GM21576 (cell line): ENCODE measurements around the gene UNC79.

Source experiments
- ATAC-seq: cut with Tn5 transposase; IDR thresholded peaks from one replicate; pipeline ENCODE4 v1.9.1; 2021; ENCODE audit warnings: mild to moderate bottlenecking, moderate library complexity; ENCODE audit not compliant: unreplicated experiment

UNC79 gene

DNA sequence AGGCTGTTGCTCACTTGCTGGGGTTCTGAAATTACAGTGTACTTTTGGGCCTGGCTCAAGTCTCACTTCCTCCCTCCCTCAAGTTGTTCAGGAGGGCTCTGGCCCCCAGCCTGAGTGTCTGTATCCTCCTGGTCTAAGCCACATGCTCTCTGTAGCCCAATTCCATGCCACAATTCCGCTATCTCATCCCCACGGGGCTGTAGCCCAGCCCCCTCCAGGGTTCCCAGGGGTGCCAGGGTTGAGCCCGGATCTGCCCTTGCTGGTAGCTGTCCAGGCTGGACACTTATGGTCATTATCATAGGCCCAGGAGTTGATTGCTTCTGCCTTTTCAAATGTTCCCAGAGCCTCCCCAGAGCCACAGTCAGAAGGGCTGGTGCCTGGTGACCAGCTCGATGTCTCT, 292.3 kb downstream of the UNC79 start:
- ATAC-seq, result no peak

DNA sequence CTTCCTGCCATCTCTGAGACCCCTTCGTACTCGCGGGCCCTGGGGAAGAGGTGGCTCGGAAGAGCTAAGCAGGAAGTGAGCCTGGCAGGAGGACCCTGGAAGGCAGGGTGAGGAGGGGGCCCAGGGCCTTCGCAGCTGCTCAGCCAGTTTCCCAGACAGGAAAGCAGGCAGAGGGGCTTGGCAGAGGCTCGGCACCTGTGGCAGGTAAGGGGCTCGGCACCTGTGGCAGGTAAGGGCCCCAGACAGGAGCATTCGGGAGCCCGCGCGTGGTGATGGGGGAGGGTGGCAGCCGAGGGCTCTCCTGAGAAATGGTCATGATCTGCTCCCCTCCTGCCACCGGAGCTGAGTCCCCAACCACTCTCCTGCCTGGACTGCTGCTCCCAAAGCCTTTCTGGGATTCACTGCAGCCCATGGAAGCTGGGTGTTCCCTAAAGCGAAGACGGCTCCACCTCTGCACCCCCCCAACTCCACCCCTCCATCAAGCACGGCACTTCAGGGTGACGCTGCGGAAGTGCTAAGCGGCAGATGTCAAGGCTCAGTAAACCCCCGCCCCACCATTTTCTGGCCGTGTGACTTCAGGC, 294.4 kb downstream of the UNC79 start:
- ATAC-seq, result no peak

DNA sequence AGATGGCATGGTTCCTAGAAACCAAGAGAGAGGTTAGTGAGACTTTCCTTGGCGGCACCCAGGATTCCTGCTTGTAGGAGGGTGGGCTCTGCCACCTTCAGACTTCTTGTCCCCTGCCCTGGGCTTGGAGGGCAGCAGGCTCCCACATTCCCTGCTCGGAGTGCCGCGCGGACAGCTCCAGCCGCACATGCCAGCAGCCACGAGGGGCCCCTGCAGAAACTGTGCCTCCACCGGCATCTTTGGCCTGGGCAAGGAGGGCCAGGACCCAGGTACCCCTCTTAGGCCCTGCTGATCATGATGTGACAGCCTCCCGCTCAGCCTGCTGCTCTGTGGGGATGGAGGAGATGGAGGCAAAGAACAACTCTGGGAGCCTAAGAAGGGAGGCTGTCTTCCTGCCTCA, 295.3 kb downstream of the UNC79 start:
- ATAC-seq, result no peak

DNA sequence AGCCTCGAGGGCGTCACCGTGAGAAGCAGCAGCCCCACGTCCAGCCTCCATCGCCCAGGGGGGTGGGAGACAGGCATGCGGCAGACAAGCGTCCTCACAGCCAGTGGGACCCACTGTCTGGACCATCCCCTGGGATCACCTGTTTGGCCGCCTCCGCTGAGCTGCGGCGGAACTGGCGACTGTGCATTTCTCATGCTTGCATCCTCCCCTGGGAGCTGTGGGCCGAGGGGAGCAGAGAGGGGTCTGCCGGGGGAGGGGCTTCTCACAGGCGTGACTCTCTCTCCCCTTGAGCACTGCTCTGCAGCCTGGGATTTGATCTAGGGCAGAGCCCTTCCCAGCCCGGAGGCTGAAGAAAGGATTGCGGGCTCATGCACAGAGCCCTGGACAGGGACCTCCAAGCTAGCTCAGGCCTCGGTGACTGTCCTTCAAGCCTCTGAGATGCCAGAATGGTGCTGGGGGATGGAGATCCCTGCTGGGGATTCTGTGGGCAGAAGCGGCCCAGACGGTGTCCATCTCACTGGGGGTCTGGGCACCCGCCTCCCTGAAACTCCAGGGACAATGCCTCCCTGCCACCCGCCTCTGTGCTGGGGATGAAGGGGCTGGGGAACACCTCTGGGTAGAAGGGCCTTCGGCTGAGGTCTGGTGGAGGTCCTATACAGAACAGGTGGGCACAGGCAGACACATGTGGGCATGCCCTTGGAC, 296.5 kb downstream of the UNC79 start:
- no peak for ATAC-seq

DNA sequence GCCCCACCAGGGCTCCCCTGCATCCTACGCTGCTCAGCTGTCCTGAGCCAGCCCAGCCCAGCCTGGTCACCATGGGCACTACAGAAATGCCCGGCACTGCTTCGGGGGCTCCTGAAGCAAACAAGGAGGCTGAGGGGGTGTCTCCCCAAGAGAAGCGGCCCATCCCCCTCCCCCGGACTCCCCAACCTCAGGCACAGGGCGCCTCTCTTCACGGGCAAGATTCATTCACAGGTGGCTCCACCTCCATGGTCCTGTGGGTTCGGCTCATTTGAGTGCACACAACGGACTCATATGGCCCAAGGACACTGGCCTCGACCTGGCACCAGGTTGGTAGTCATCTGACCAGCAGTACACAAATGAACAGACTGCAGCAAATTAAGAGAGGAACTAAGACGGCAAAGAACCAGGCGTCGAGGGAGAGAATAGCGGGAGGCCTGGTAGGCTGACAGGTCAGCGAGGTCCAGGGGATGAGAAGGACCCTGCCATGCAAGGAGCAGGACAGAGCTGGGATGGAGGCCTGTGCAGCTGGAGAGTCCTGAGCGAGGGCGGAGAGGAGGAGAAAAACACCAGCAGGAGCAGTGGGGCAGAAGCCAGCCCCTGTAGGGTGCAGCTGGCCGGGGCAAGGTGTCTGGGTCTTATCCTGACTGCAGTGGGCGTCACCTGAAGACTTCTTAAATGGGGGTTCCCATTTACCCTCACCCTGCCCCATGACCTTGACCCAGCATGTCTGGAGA, 297.3 kb downstream of the UNC79 start:
- no peak for ATAC-seq

DNA sequence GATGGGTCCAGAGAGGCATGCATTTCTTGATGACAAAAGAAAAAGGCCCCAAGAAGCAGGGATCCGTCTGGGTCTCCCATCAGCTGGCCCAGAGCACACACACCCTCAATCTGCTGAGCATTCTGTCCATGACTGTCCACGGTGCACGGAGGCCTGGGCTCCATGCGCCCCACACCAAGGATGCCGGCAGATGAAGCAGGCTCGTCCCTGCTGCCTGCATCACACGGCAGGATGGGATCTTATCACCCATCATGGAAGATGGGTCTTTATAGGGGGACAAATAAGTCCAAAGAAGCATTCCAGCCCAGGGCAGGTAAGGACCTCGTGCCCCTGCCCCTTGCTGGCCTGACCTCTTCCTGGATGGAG, 297.9 kb downstream of the UNC79 start:
- no peak for ATAC-seq

DNA sequence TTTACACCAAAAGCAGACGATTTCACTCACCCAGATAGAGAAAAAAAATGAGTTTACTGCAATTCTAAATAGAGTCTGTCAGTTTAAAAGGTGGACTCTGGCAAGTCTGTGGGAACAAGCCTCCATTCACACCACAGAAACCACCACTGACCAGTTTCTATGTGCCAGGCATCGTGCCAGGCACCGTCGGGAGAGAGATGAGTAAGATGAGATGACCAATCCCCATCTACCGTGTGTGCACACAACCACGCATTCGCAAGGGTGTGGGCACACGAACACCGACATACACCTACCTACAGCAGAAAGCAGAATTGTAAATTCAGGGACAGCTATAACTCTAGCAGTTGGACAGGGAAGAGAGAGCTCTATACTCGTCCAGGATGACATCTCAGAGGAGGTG, 299.3 kb downstream of the UNC79 start:
- ATAC-seq, result no peak

DNA sequence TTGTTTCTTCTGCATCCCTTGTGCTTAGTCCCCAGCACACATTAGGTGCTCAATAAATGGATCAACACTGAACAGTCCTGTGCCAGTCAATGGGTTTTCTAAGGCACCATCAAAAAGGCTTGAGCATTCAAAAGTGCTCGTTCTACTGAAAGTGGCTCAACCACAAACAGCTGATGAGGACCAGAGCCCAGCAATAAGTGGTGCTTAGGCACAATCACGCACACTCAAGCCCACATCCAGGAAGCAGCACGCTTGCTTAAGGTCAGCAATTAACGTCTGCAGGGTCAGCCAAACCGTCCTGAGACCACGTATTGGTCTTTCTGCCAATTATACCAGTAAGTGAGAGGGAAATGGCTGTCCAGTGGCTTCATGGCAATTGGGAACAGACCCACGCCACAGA, 301.0 kb downstream of the UNC79 start:
- no peak for ATAC-seq

DNA sequence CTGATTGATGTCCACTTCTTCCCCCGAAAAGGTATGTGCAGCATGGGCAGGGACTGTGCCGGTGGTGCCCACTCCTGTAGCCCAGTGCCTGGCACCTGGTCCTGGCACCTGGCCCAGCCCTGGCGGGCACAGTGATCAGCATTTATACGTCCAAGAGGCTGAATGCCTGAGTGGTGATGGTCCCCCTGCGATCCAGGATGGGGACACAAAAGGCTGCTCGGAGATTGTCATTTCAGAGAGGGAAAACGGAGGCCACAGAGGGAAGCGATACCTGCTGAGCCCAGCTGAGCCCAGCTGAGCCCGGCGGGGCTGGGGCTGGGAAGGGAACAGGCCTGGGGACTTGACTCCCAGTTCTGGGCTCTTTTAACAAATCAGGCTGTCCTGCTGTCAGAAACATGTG, 301.8 kb downstream of the UNC79 start:
- ATAC-seq, result no peak

DNA sequence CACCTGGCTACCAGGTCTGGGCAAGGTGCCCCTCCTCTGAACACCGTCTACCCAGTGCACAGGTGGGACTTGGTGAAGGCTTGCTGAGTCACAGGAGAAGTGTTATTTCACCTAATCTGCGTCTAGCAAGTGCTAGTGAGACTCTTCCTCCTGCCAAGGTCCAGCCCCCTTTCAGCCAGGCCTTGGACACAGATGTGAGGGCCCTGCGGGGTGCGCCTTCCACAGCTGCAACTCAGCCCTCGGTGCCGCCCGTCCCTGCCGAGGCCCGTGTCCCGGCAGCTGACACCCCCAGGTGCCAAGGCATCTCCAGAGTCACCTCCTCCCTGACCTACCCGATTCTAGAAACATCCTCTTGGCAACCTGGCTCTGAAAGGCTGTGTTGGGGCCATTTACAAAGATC, 302.5 kb downstream of the UNC79 start:
- ATAC-seq, result no peak

DNA sequence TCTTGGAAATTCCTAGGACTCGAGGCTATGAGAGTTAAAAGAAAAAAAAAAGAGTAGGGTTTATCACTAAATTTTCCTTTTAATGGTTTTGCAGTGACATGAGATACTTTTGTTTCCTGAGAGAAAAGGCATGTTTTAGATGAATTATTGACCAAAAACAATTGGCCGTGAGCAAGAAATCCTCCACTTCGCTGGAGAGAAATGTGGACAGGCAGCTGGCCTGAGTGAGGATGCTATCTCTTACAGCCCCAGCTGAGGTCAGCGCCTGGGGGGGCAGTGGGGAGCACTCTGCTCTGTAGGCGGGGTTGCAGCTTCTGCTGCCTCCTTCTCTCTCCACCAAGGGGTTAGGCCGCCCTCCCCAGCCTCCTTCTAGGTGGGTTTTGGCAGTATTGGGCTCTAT, 302.9 kb downstream of the UNC79 start:
- no peak for ATAC-seq

DNA sequence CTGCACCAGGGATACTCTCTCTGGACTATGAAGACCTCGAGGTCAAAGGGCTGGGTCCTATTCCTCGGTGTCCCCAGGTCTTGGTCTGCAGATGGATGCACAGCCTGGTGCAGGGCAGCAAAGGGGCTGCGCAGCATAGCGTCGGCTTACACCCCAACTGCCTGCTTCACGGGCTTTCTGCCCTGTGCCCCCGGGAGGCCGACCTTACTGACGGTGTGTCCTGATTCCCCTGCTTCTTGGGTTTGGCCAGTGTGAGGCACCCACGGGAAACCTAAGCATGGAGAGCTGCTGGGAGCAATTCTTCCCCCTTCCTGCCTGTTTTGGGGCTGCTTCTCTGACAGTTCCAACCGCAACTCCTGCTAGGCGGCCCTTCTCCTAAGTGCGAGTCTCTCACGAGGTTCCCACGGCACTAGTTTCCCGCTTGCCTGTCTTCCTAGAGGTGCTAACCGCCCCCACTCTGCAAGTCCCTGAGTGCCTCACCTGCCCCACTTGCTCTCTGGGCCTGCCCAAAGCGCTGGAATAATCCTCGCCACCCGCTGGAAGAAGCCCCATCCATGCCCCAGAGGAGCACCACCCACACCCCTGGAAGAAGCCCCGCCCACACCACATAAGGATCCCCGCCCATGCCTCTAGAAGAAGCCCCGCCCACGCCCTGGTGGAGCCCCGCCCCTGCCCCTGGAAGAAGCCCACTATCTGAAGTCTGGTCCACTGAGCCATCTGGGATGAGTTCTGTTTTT, 303.5 kb downstream of the UNC79 start:
- ATAC-seq, result no peak

DNA sequence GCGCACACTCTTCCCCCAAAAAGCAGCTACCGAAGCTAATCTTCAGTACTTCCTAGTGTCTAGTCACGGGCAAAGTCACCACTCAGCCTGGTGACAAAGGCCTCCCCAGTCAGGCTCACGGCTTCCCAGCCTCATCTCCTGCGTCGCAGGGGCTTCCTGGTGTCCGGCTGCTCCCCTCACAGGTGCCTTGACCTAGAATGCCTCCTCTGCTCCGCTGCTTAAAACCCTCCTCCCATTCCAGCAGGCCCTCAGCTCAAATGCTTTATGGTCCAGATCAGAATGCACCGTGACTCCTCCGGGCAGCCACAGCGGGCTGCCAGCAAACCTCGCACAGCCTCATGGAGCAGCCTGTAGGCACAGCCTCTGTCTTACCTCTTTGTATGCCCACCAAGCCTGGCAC, 304.5 kb downstream of the UNC79 start:
- no peak for ATAC-seq

DNA sequence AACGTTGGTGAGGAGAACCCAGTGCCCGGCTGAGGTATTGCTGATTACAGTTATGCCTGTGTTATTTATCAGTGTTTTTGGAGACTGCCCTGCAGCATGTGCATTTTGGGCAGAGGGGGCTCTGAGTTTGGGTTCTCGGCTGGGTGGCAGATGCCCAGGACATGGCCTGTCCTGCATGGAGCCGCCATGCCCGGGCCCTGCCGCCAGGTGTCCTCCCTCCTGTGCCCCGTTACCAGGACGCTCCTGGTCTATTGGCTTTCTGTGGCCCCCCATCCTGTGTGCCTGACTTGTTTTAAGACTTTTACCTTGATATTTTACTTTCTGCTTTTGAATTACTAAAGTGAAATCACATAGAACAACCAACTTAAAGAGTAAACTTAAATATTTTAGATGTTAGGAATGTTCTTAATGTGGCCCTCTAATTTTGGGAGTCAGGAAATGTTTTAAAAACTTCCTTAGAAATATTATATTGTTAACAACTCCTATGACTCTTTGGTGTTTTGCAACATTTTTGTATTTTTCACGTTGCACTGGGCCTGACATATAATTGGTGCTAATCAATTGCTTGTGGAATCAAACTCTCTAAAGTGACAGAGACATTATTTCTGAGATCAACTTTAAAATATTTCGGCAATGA, 305.8 kb downstream of the UNC79 start:
- no peak for ATAC-seq

DNA sequence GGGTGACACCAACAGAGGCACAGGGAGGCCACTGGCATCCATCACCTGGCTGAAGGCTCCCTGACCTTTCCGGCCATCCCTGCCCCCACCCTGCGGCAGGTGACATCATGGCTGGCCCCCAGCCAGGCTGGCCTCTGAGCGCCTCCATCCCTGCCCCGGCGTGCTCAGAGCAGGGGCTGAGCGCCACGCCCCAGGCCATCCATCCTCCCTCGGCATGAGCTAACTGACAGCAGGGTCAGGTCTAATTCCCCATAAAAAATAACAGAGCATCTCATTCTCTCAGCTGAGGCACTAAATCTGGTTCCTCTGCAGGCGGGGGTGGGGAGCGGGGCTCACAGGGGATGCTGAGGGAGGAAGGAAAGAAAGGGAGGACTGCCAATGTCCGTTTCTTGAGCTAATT, 306.9 kb downstream of the UNC79 start:
- no peak for ATAC-seq

DNA sequence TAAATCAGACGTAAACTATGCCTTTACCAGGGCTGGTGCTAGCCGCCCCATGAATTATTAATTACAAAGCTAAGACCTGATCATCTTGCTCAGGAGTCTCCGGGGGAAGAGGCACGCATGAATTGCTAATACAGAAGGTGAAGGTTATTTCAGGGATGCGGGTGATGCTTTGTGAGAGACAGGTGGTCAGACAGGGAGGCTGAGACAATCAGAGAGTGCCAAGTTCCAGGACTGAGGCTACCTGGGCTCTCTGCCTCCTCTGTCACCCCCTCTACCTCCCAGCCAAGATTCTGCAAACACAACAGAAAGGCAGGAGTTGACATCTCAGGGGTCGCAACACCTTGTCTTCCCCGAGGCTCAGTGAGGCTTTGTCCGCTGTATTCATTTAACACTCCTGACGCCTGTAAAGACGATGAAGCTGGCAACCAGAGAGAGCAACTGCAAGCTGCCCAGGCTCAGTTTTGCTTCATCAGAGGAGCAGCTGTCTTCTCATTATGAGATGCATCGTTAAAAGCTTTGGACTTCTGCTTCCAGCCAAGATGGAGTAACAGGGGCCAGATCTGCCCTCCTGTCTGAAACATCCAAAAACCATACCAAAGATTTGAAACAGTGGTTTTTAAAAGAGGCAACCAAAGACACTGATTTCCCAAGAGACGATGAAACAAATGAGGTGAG, 311.0 kb downstream of the UNC79 start:
- no peak for ATAC-seq

DNA sequence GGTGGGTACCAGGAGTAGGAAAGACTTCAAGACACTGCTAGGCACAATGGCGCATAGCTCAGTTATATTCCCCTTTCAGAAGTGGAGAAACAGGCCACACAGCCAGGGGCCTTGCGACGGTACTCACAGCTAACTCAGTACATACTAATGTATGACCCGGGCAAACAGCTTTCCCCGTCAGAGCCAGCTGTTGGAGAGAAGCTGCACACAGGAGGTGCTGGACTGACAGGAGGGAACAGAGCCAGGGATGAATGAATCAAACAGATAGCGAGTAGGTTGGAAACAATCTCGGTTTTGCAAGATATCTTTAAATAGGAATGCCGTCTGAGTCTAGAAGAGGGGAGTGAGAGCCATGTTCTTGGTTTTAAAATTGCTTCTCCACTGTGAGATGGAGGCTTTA, 312.0 kb downstream of the UNC79 start:
- ATAC-seq, result no peak

DNA sequence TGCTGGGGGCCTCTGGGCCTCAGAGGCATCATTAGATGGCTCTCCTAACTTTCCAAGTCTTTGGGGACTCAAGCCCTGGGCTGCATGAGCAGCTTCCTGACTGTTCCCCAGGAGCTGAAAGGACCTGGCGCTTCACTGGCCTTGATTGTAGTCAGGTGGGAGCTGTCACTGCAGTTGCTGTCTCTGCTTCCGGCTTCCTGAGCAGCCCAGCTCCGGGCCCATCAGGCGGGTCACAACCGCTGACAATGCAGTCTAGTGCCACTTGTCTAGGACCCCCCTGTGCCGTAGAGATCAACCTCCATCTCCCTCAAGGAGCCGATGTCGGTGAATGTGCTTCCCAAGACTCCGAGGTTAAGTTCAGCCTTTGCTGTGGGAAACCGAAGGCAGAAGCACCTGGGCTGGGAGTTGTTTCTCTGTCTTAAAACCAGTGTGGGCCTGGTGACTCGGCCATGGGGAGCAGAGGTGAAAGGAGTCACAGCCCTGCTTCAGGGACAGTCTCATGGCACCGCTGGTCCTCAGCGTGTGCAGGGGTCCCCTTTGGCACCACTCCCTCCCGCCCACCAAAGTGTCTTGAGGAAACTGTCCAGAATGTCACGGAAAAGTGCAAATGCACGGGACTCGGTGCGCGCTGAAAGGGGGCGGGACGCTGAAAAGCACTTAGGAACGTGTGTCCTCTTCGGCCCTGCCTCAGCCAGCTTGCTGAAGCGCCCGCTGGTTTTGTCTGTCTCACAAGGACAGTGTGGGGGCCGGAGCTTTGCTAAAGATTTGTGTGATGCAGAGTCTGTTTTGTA, 312.7 kb downstream of the UNC79 start:
- ATAC-seq, result no peak

DNA sequence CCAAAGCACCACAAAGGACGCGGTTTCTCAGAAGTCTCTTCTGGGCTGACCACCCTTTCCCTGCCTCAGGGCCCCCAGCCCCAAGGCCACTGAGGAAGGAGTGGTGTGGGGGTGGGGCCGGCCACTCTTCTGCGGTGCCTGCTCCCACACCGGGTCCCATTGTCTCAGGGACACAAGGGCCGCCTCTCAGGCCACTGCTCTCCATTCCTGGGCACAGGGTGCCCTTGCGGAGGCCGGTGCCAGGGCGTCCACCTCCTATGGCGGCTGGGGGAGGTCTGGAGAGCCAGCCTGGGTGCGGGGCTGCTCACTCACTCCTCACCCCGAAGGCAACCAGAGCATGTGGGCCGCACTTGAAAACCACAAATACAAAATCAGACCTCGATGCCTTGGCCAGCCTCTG, 313.4 kb downstream of the UNC79 start:
- no peak for ATAC-seq

DNA sequence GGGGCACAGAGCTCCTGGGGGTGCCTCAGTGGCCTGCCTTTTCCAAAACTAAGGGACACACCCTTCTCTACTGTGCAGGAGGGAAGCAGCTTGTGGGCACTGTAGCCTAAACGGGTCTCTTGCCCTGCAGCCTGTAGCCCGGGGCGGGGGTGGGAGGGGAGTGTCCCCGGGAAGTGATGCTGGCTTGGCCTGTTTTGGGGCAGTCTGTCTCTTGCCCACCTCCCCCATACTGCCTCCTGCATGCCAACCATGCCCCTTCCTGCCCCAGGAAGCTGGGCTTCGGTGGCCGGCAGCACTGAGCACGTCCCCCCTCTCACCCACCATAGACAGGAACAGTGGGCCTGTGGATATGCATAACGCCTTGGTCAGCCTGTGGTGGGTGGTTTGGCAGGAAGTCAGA, 314.1 kb downstream of the UNC79 start:
- no peak for ATAC-seq
